Activated naive CD4-positive, alpha-beta T cell treated with Interleukin-2 at 50 U/mL for 16 hours (primary cell): ENCODE data around the gene ITGA5.

ENCODE experiments used
- DNase-seq: peaks from one replicate; pipeline ENCODE4 v3.0.0-alpha.2; 2020

Gene ITGA5

GRCh38 chr12:54430471-54431069 is 11.5 kb upstream of the ITGA5 start:
- DNase-seq = no peak

DNA sequence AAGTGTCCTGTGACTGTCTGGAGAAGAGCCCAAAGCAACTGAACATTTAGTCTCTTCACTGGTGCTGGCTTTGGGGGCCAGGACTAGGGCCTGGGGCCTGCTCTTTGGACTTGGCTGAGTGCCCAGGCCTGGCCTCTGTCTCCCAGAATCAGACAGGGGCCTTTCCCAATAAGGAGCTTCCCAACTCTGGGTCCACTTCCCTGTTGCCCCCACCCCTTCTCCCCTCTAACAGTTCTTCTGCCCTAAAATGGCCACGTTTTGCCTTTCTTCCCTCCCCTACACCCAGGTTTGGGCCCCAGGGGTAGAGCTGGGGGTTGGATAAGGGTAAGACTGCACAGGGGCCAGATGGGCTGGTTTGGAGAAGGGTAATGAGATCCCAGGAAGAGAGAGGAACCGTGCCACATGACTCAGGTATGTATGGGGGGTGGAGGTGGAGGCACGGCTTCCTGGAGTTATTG is 10.0 kb upstream of the ITGA5 start:
- DNase-seq = no peak

GRCh38 chr12:54428050-54429013 is 9.3 kb upstream of the ITGA5 start:
- no peak for DNase-seq

DNA sequence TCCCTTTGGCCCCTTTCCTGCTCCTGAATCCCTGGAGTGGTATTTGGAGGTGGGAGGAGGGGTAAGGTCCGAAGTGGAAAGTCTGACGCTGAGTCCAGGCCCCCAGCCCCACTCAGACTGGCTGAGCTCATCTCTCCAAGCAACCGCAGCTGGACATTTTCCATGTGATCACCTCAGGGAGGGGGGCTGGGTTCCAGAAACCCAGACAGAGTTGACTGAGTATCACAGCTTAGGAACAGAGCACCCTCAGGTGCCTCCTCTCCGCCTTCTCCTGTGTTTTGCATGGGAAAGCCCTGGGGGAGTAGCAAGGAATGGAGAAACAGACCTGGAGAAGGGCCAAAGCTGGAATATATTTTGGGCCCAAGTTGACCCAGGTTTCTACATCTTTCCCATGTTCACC is 8.0 kb upstream of the ITGA5 start:
- no peak for DNase-seq

DNA sequence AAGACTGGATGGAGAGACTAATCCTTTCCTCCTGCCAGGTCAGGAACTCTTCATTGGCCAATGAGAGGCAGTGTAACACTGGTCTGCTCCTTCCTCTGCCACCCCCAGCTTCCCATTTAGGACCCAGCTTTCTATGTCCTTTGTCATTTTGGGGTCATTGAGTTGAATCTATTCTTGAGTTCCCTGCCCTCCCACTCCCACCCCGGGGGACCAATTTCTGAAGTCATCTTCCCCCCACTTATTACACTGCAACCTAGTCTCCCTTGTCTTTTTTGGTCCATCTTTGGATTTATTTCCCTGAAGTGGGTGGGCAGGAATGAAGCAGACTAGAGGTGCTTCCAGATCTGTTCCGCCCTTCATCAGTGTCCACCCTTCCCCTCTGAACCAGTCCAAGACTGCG is 7.6 kb upstream of the ITGA5 start:
- DNase-seq = no peak

GRCh38 chr12:54425702-54426101 is 6.6 kb upstream of the ITGA5 start:
- DNase-seq = no peak

GRCh38 chr12:54424224-54424623 is 5.2 kb upstream of the ITGA5 start:
- no peak for DNase-seq

- no peak for DNase-seq
Measured at GRCh38 chr12:54423816-54424150, 4.7 kb upstream of the ITGA5 start.

DNA sequence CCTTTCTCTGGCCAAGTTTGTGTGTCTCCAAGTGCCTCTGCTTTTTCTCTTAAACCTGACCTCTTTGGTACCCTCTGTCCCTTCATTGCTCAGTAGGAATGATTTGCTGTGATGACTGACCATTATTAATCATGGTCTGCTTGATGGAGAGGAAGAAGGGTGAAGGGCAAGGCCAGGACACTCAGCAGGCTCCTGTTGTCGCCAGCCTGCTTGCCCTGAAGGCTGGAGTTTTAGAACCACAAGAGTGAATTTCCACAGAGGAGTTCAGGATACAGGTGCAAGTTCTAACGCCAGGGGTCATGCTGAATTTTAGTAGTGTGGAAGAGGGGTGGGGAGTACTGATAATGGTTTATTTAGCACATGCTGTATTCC is 2.8 kb upstream of the ITGA5 start:
- DNase-seq = no peak

DNA sequence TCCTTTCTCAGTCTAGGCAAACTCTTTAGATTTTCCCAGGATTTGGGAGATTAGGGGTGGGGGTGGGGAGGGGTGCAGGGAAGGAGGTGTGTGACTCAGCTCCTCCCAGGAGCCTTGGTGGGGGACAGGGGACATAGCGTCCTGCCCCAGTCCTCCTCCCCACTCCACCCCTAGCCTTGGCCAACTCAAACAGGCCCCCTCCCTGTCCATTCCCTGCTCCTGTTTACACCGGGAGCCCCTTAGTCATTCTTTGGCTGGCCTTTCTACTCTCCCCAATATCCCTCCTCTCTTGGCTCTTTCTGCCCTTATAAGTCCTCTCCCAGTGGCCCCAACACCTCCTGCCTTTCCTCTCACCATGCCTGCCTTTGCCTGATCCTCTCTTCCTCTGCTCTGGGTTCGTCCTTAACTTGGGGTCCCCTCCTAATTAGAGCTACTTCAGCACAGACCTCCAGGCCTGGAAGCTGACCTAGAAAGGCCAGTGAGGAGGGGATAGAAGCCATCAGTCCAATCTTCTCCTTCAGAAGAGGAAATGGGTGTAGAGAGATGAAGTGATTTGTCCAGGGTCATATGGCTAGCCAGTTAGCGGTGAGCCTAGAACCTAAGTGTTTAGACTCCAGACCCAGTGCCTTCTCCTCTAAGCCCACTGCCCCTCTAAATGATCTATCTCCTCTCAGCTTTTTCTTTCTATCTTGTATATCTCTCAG is 2.3 kb upstream of the ITGA5 start:
- no peak for DNase-seq

DNA sequence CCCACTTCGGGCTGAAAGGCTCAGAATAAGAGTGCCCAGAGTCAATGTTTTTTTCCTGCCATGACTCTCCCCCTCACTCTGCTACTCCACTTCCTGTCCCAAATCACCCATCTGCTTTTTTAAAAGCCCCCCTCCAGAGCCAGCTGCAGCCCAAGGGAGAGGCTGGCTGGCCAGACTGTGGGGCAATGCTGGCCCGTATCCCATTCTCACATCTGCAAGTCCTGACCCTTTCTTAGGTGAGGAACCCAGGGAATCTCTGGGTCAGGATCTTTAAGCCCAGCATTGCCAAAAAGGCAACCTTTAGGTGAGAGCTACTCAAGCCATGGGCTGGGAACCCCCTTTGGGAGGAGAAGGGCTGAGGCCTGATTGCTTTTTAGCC is 1.7 kb upstream of the ITGA5 start:
- no peak for DNase-seq

- no peak for DNase-seq
Measured at GRCh38 chr12:54418441-54419087, 502 bp downstream of the ITGA5 start.

DNA sequence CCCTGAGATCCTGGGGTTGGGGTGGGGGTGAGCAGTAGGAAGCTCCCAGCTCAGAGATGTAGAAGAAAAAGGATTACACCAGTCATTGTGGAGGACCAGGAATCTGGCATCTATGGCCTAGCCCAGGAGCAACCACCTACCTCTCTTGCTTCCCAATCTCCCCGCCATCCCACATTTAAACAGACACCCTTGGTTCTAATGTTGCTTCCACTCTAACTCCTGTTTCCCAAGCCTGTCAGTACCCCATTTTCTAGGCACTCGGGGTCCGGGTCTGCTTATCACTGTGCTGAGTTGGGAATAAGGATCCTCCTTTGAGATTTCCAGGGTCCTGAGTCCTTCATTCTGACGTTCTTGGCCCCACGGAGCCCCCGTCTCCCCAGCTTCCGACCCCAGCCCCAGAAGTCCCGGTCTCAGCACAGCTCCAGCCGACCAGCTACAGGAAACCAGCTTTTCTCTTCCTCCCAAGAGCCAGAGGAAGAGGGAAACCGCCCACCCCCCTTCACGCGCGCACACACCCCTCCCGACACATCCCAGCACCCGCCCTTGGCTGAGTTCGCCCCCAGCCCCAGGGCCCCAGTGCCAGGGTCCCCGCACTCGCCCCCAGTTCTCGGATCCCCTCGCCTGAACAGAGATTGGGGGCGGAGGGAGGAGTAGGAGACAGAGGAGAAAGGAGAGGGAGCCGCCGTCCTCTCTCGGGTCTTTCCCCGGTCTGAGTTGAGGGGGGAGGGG is 1.2 kb downstream of the ITGA5 start:
- peak; percentile 29 for DNase-seq

DNA sequence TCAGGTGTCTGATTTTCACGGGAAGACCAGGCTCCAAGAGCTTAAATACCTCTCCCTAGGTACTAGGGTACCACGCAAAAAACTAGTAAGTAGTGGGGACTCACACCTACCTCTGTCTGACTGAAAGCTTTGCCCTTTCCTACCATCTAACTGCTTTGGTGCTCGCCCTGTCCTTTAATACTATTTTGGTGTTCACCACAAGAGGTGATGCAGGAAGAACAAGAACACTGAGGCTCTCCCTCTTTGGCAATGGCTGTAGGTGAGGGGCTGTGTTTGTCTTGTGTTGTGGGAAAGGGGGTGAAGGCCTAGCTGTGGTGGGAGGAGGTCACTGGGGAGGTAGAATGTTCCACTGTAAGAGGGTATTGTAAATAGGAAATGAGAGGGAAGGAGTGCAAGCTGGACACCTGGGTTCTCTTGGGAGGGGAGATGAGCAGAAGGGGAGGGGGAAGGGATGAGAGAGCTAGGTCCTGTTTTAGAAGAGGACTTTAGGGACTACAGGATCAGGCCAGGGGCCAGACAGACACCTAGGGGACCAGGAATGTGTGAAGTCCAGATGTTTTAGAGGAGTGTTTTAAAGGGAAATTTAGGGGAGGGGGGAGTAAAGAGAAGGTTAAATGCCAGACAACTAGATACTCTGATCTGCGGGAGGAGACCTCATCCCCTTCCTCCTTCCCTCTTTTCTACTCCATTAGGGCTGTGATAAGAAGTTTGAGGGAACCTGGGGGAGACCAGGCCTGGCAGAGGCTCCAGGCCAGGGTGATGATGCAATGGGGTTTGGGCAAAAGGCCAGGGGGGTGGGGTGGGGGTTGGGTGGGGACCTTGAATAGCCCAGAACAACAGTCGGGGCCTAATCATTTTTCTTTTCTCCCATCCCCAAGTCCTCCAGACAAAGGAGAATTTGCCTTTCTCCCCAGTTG is 2.1 kb downstream of the ITGA5 start:
- DNase-seq = no peak

- no peak for DNase-seq
Measured at GRCh38 chr12:54415221-54415929, 3.7 kb downstream of the ITGA5 start.

DNA sequence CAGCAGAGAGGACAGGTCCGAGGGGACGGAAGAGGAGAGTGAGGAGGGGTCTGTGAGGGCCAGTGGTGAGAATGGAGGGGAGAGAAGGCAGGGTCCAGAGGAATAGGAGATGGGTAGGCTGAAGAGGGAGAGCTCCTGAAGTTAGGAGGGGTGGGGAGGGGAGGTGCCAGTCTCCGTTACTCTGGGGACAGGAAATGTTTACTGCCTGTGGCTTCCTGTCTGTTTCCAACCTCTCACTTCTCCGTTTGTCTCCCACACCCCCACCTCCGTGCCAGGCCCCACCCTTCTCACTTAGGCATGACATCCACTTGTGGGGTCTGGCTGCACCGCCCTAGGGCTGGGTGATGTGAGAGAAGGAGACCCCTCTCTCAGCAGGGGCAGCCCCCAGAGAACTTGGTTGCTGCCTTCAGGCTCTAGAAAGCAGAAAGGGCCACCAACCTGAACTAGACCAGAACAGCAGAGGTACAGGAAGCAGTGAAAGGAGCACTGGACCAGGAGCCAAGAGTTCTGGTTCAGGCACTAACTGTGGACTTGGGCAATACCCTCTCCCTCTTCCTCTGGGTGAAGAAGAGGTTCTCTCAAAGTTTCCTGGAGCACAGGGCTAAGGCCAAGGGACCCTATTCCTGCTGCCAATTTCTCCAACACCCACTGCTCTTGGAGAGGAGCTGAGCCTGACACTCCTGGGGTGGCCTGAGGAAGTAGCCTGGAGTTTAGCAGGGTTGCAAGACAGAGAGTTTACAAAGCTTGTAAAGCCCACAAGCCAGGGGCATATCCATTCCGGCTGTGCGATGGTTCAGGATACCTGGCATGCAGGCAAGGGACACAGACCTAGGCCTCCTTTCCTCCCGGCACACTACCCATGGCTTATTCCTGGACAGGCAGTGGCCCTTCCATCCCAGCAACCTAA is 5.5 kb downstream of the ITGA5 start:
- peak; percentile 69 for DNase-seq

GRCh38 chr12:54412786-54413185 is 6.3 kb downstream of the ITGA5 start:
- no peak for DNase-seq

GRCh38 chr12:54412348-54412747 is 6.7 kb downstream of the ITGA5 start:
- DNase-seq = no peak

DNA sequence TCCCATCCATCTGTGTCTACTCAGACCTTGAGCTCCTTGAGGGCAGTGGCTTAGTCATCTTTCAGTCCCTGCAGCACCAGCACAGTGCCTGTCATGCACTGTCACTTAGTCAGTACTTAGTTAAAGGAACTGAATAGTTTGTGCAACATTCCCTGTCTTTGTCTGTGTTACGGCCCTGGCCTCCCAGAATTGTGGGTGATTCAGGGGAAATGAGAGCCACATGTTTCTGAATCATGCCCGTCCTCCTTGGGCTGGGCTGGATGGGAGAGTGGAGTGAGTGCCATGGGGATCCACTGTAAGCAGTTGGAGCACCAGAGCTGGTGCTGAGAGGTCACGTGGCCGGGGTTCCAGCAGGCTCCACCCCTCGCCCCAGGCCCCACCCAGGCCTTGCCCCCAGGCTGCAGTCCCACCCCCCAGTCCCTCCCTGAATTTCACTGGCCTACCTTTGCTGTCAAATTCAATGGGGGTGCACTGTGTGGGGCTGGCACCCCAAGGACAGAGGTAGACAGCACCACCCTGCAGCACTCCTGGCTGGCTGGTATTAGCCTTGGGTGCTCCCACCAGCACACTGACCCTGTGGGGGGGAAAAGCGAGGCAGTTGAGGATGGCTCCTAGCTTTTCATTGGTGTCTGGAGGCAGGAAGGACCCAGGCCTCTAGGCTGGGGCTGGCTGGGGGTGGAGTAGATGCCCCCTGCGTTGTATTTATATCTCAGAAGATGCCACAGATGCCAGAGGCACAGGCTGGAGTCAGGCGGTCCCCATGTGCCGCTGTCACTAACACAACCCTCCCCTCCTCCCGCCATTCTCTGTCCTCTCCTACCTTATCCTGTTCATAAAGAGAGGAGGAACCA is 7.5 kb downstream of the ITGA5 start:
- DNase-seq = peak; percentile 60
